ENCODE results near the gene MPEG1. TPM values are rescaled to one million over a fixed set of nuclear protein-coding genes. Genes with fewer than 3 reads are reported as not detected.

Gene MPEG1
- polyA plus RNA-seq, 2 of the 4 experiments (the other 2 are of a cell fraction) = not detected

- CTCF ChIA-PET = interaction anchor here (1.8 to 5.5 kb wide), 6 partner anchors 11 to 29 kb away, joined by 4 to 40 read pairs (median 12); partner anchors contain the start of gene DTX4
- POLR2A ChIA-PET = no interaction called here
- no peak for FAIRE-seq
- DNase-seq (ENCODE audit: low read depth in 1 of 2, low spot score in 1 of 2) = no peak
- H3K9me3 ChIP-seq = no peaks in the 10 kb centered on the region
- H3K4me1 ChIP-seq = 0 out of 3 replicates have a peak, but pooled peaks cover 5% of the 10 kb centered on the region
- no peak overlapping the region for H3K4me2 ChIP-seq
- 93% methylated on average over 3 of the region's 3 CpGs for WGBS (ENCODE audit: missing lambda C conversion rate)
- ATAC-seq = no peak
- no peak for TF ChIP-seq CTCF (IDR thresholded peaks at IDR 0.05)
- TF ChIP-seq USF2 (IDR thresholded peaks at IDR 0.05) = no peak
- no peak for TF ChIP-seq SMC3 (IDR thresholded peaks at IDR 0.05)
- no peak for TF ChIP-seq ZNF302 (CRISPR knock-in tag; IDR thresholded peaks at IDR 0.05)
- H3K4me3 ChIP-seq = no peak overlapping the region
- no peak overlapping the region for H3K27ac ChIP-seq
Measured at GRCh38 chr11:59187035-59187434, 25.7 kb downstream of the MPEG1 start.

- TF ChIP-seq RNF2 (IDR thresholded peaks at IDR 0.05; ENCODE audit: borderline replicate concordance, low read depth) = no peak
- peak; percentile 33; the same call in 2 of the 3 replicates for TF ChIP-seq CTCF (IDR thresholded peaks at IDR 0.05)
- ChIA-PET CTCF (interaction anchor here (0.6 to 5.5 kb wide), 10 partner anchors 10 to 606 kb away, joined by 3 to 40 read pairs (median 8); partner anchors contain the start of gene DTX4), POLR2A (no interaction called here)
- Histone ChIP-seq H3K4me3 (no peak overlapping the region), H3K4me1 (peaks cover 5% of the 10 kb centered on the region; the same call in 1 of the 3 replicates), H3K9me3 (no peaks in the 10 kb centered on the region), H3K27ac (no peak overlapping the region), H3K4me2 (no peak overlapping the region)
- peak in 1 of 2 experiments; percentile 87; a peak in 3 of 6 replicates for ATAC-seq
- FAIRE-seq = no peak
- whole genome bisulfite sequencing (ENCODE audit: missing lambda C conversion rate) = 44% methylated on average over 4 of the region's 5 CpGs
- peak; percentile 24 to 41 for DNase-seq (ENCODE audit: low read depth in 1 of 2, low spot score in 1 of 2)
Measured at GRCh38 chr11:59186130-59186594, 26.6 kb downstream of the MPEG1 start.

GRCh38 chr11:59185386-59185945 lies 27.3 kb downstream of the MPEG1 start:
- ATAC-seq (no peak), FAIRE-seq (no peak), DNase-seq (ENCODE audit: low read depth in 1 of 2, low spot score in 1 of 2) (no peak)
- POLR2A ChIA-PET = no interaction called here
- WGBS (ENCODE audit: missing lambda C conversion rate) = 78% methylated on average over 5 of the region's 5 CpGs
- no peak overlapping the region for H3K4me3 ChIP-seq
- no peak overlapping the region for H3K4me2 ChIP-seq
- no peak overlapping the region for H3K27ac ChIP-seq
- CTCF ChIA-PET = interaction anchor here (0.6 to 5.5 kb wide), 8 partner anchors 9 to 317 kb away, joined by 3 to 40 read pairs (median 8); partner anchors contain the start of gene DTX4
- H3K9me3 ChIP-seq = no peaks in the 10 kb centered on the region
- H3K4me1 ChIP-seq = peaks cover 9% of the 10 kb centered on the region; the same call in 2 of the 3 replicates
- TF ChIP-seq MAX (IDR thresholded peaks at IDR 0.05) (no peak), FOSB (CRISPR knock-in tag; IDR thresholded peaks at IDR 0.05) (no peak), ELK1 (IDR thresholded peaks at IDR 0.05; ENCODE audit: low read depth, low read length) (no peak), RFX5 (IDR thresholded peaks at IDR 0.05) (no peak), REST (IDR thresholded peaks at IDR 0.05) (no peak), GATA3 (IDR thresholded peaks at IDR 0.05; ENCODE audit: borderline replicate concordance) (no peak), HES2 (IDR thresholded peaks at IDR 0.05) (no peak), POLR2A (IDR thresholded peaks at IDR 0.05; ENCODE audit: low read length) (no peak), BHLHE40 (IDR thresholded peaks at IDR 0.05; ENCODE audit: low read depth, low read length) (no peak), TFCP2L1 (CRISPR knock-in tag; IDR thresholded peaks at IDR 0.05) (no peak), CHD4 (IDR thresholded peaks at IDR 0.05; ENCODE audit: borderline replicate concordance) (no peak), FOXS1 (CRISPR knock-in tag; IDR thresholded peaks at IDR 0.05) (no peak)
